Measurements from ENCODE around the gene ARID1B.

Gene ARID1B

DNA sequence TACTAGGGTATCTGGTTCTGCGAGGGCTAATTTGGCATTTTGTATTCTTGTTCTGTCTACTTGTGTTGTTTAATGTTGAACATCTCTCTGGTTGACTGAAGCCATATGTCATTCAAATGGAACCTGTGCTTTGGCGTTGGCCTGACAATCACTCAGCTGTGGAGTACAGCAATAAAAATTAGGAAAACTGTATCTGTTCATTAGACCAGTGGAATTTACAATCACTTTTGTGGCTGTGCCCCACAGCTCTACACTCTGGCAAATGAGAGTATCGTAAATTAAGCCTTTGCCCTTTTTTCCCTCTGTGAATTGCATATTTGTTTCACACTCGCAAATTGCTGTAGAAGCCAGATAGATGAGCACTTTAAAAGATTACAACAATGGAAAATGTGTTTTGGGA lies 102.0 kb downstream of the ARID1B start:
- no peak for DNase-seq (ENCODE audit: low spot score)

DNA sequence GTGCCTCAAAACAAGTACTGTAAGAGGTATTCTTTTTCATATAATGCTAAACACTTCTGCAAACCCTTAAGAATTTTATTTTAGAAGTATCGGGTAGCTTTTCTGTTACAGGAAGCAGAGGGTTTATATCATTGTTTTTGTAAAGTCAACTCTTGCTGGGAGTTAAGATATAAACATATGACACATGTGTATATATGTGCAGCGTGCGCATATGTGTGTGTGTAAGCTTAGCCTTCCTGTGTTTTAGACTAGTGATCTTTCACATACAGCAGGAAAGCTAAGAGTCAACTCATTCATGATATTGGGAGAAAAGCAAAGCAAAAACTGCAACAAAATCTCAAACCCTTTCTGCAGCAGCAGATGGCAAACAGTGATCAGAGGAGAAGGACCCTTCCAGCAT lies 102.4 kb downstream of the ARID1B start:
- no peak for DNase-seq (ENCODE audit: low spot score)

DNA sequence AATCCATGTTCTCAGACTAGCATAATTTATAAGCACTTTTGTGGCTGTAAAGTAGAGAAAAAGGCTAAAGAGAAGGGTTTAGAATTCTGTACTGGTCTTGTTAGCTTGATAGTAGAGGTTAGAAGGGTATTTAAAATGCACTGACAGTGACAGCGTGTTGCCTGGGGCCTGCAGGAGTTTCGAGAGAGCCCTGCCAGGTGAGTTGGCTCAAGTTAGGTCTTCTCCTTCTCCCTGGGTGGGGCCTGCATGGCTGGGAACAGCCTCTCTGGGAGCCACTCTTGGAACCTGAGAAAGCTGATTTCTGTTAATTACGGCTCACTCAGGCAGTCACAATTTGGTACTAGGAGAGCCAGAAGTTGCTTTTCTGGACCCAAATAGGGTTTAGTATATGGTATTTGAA lies 103.7 kb downstream of the ARID1B start:
- no peak for DNase-seq (ENCODE audit: low spot score)

DNA sequence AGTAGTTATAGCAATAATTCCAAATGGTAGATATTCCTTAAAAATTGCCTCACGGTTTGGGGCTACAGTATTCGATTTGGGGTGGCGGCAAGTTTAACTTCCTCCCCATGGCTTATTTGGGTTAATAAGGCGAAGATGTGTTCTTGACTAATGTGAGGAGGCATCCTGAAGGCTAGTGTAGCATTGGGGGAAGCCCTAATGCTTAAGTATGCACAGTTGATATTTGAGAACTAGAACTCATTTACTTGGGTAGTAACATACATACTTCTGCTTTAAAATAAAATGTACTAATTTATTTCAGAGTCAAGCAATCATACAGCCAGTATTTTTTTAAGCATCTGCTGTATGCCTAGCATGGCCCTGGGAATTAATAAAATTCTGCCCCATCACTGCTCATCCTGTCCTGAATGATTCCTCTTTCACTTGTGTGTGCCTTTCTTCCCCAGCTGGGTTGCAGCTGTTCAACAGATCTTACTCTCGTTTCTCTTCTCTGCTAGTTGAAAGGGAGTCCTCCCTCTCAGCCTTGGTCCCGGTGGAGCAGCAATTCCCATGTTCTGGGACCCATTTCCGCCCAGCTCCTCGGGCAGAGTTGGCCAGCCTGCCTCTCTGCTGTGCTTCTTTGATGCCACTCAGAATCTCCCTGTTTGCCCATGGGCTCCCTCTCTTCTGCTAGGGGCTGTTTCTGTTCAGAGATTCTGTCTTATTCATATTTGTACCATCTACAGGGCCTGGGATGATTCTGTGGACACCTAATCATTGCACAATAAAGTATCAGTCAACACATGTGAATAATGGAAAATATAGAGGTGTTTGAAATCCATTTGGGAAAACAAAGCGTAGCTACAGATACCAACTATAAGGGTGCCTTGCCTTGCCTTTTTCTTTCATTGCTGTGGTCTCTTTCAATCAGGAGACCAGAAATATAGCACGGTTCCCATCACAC lies 104.8 kb downstream of the ARID1B start:
- DNase-seq (ENCODE audit: low spot score), result no peak

DNA sequence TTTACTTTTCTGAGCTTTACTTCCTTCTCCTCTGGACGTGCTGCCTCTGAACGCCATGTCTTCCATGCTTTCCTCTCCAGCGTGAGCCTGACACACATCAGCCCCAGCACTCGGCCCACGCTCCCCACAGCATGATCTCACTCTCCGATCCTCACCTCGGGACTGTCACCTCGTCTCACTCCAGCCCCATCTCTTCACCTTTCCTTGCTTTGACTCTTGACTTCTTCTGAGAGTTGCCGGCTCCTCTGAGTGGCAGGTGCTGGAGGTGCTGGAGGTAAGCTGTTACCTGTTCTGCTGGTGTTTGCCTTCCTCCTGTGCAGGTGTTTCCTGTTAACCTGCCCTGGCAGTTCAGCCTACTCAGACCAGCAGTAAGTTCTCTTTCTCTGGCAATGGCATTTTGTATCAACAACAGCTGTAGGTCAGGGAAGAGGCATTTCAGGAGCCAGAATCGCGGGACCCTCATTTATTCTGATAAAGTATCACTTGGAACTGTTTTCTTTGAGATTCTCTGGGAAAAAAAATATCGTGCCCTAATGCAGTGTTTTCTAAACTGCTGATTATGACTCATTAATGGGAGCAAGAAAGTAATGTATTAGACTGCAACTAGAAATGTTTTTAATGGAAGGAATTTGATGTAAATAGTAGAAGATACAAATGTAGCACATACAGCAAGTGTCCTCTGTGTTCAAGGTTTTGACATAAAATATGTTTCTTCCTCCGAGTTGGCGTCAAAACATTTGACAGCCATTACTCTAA lies 106.5 kb downstream of the ARID1B start:
- DNase-seq (ENCODE audit: low spot score), result no peak

DNA sequence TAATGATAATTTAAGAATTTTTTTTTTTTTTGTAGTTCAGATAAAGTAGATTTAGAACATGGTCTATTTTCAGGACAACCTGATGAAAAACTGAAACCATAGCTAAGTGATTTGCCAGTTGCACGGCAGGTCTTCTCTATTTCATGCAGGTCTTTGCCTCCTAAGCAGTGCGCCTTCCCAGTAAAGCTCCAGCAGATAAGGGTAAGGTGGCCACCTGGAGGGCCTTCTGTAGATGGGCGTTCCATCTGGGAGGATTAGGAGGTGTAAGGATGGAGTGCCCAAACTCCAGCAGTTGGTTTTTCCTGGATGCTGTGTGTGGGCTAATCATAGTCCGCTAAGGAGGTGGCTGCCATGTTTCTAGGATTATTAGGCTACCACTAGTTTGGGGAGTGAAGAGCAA lies 107.1 kb downstream of the ARID1B start:
- no peak for DNase-seq (ENCODE audit: low spot score)

DNA sequence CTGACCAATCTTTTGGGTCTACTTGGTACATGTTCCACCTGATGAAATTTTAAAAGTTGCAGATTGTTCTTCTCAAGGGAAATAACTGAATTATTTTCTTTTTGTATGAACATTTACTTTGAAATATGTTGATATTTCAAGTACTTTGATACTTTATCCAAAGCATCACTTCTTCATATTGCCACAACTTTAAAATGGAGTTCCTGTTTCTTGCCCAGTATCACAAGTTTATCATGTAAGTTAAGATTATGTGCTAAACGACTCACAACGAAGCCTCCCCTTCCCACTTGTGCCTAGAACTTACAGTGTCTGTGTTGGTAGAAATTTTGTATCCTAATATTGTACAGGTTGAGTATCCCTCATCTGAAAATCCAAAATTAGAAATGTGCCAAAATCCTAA lies 108.4 kb downstream of the ARID1B start:
- DNase-seq (ENCODE audit: low spot score), result no peak

DNA sequence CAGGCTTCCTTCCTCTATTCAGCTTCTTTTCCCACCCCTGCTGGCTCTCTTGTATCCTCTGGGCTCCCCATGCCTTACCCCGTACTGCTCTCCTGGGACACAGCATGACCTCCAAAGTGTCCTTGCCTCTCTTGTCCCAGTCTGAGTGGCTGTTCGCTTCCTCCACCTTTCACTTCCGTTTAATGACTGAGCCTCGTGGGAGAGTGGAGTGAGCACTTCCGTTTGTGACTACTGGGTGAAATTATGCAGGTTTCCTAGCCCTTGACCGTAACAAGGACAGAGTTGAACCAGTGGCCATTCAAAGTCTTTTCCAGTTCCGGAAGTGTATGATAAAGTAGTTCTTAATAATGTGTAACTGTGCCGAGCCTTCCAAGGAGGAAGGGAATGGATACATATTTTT lies 109.2 kb downstream of the ARID1B start:
- no peak for DNase-seq (ENCODE audit: low spot score)

DNA sequence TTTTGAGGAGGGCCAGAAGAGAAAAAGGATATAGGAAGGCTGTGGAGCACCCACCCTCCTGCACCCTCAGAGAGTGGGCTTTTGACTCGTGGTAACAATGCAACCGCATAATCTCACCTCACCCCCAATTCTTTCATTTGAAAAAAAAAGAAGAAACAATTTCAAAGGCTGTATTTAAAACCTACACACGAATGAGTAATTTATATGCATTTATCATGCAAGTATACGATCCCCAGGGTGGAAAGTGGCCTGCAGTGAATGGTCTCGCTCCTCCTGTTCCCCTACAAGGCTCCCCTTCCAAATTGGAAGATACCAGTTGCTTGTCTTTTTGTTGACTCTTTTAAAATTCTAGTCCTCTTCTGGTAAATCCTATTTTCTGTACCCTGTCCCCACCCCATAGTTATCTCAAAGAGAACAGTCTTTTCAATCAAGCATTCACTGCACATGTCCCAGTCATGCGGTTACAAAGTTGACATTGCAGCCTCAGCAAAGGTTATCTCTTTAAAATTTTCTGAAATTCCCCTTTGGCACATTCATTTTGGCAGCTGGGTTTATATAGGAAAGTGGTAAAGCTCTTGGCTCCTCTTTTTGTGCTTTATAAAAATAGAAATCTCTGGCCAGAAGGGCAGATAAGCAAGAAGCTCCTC lies 110.6 kb downstream of the ARID1B start:
- DNase-seq (ENCODE audit: low spot score), result no peak

DNA sequence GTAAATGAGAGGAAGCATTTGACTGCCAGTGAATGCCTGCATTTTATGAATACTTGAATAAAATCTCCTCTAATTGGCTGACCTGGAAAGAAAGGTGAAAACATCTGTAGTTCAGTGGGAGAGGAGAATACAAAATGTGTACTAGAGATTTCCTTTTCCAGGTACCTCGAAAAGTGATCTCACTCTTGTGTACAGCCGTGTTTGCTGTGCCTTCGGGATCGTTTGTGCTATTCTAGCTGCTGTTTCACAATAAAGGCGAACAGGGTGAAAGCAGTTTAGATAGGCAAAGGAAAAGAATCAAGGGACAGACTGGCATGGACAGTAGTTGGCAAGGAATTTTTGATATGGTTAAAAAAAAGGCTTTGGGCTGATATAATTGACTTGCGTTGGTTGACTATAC lies 112.3 kb downstream of the ARID1B start:
- no peak for DNase-seq (ENCODE audit: low spot score)

DNA sequence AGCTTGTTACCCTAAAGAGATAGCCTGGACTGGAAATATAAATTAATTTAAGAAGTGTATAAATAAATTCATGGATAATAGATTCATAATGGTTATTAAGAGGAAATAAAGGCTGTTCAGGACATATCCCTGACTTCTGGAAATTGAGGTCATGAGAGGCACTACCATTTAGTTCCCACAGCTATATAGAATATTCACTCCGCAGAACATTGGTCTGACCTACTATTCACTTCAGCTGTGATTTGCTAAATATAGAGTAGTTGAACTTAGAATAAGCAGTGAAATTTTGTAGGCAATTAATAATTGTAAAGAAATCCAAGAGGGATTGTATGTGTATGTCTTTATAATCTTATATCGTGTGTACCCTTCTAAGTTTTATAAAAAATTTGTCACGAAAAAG lies 112.8 kb downstream of the ARID1B start:
- no peak for DNase-seq (ENCODE audit: low spot score)

DNA sequence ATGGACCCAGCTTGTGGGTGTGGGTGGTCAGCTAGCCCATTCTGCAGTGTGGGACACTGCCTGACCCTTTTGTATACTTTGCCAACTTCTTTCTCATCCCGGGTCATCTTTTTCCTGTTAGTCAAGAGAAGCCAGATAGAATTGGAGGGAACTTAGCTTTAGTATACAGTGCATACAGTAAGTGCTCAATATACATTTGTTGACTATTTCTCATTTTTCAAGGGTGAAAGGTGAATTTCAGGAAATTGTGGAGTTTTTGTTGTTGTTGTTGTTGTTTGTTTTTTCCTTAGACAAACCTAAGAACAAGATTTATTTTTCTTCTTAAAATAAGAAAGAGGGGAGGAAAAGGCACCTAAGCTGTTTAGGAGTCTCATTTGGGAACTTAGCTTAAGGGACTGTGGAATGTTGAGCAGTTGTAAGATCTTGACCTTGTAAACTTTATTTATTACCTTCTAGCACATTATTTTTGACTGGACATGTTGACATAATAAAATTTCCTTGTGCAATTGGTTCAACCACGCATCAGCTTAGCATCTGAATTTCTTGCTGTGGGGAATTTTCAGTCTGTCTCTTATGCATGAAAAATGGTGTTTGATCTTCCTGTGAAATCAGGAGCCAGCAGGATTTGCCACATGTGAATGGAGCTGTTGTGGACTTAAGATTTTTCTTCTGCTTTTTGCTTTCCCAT lies 113.6 kb downstream of the ARID1B start:
- DNase-seq (ENCODE audit: low spot score), result no peak

DNA sequence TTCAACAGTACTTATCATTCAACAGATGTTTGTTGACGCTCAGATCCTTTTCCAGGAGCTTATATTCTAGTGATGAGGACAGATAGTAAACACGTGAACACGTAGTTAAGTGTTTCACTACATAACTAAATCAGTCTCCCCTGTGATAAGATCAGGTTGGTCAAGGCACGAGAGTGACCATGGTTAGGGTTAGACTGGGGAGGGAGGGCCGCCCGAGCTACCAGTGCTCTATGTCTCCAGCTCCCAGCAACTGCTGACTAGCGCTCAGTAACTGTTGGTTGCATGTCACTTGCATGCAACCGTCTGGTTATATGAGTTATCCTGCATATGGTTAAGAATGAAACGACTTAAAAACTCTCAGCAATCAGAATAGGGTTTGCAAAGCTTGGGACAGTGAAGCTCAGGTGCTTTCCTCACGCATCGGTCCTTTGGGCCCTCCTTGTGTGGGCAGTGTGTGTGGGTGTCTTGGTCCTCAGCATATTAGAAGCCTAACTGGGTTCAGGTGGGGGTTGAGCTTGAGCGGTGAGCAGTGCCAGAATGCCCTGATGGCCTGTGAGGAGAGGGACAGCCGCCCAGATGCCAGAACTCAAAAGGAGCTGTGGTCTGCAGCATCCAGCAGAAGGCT lies 120.8 kb downstream of the ARID1B start:
- no peak for DNase-seq (ENCODE audit: low spot score)

DNA sequence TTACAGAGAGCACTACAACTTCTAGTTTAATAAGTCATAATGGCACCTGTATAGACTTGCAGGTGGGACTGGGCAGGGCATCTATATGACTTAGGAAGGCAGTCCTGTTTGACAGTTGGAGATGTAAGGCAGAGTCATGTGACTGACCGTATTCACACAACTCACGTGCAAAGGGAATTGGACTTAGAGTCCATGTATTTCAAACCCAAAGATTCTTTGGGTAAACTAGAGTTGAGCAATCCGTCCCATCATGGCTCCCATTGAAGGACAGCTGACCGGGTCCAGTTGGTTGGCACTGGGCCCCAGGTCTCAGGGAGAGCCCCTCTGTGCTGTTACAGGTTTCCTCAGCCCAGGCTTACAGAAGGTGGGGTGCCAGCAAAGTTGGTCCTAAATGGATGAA lies 121.9 kb downstream of the ARID1B start:
- no peak for DNase-seq (ENCODE audit: low spot score)

DNA sequence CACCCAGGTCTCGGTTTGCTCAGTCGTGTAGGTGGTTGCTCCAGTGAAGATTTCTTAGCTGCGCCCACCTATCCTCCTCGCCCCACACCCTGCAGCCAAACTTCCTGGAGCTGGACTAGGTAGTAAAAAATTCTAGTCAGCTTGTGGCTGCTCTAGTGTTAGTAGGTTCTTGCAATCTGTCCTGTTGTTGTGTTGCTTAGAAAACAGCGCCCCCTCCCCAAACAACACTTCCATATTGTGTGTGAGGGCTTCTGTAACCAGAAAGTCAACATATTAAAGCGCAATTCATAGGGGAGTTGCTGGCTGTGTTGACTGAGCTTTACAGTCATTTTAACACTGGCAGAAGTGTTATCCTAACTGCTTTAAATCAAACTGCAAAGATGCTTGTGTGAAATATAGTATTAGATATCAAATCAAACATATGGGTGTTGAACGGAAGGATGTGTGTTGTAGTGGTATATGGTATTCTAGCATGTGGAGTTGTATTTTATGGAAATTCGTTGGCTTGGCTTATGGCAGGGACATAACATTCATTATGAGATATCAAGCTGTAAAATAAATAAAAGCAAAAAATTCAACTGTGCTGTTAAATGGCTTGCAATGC lies 122.5 kb downstream of the ARID1B start:
- DNase-seq (ENCODE audit: low spot score), result no peak

DNA sequence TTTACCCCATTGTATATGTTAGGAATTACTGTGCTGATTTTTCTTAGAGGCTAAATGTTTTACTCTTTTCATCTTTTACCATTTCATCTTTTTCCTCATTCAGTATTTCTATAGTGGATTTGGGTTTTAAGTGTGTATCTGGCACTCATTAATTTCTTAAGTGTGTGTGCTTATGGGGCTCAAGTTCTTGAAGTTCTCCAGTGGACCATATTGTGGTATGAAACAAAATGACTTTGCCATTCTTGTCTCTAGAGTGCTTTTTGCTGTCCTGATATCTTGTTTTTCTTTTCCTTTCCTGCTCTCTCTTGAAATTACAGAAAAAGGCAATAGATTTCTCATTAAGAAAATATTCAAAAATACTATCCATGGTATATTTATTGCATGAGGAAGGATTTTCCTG lies 123.1 kb downstream of the ARID1B start:
- no peak for DNase-seq (ENCODE audit: low spot score)

DNA sequence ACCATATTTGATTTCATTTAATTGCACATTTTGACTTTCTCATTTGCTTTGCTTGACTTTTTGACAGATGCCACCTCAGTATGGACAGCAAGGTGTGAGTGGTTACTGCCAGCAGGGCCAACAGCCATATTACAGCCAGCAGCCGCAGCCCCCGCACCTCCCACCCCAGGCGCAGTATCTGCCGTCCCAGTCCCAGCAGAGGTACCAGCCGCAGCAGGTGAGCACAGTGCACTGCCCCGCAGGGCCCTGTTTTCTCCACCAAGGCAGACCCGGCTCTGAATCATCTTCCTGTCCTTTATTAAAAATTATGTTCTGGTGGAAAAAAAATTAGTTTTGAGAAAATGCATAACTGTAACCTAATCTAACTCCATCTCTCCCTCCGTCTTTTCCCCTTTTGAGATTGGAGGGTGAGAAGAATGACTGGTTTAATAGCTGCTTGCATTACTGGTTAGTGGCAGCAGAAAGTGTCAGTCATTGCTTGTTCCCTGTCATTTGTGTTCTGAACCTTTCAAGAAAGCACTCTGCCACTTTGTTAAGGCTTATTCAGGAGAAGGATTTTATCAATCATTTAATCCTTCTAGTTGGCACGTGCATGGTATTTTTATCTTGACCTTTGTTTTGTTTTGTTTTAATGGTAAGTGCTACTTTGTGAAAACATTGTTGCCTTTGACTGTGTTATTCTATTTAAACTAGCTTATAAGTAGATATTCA lies 124.3 kb downstream of the ARID1B start:
- DNase-seq (ENCODE audit: low spot score), result no peak

DNA sequence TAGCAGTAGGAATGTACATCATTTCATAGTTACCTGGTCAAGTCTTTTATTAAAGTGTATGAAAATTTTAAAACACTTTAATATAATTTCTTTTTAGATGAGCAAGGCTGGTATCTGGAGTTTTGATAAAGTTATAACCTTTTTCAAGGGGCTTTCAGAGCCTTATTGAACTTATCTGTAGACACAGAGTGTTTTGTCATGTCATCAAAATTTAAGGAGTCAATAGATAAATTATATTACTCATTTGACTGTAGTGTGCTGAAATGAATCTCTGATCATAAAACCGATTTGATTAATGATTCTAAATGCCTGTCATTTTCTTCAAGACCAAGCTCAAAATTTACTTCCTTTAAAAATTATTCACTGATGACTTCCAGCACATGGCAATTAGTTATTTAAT lies 125.6 kb downstream of the ARID1B start:
- no peak for DNase-seq (ENCODE audit: low spot score)

DNA sequence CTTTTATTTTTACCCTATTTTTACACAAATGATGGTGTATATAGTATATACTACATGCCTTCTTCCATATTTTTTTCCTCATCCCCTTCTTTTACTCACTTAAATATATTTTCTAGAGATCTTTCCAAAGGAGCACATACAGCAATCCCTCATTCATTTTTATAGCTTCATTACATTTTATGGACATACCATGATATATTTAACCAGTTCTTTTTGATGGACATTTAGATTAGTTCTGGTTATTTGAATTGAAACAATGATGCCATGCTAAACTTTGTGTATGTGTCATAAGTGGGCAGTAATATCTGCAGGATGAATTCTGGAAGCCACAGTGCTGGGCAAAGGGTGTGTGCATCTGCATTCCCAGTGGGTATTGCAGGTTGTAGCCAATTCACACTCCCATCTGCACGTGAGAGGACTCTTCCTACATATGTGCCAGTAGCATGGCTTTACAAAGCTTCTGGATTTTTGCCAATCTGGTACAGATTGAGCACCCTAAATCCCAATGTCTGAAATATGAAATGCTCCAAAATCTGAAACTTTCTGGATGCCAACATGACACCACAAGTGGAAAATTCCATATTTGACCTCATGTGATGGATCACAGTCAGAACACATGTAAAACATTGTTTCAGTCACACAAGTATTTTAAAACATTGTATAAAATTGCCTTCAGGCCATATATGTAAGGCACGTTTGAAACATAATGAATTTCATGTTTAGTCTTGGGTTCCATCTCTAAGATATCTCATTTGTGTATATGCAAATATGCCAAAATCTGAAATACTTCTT lies 127.2 kb downstream of the ARID1B start:
- no peak for DNase-seq (ENCODE audit: low spot score)

DNA sequence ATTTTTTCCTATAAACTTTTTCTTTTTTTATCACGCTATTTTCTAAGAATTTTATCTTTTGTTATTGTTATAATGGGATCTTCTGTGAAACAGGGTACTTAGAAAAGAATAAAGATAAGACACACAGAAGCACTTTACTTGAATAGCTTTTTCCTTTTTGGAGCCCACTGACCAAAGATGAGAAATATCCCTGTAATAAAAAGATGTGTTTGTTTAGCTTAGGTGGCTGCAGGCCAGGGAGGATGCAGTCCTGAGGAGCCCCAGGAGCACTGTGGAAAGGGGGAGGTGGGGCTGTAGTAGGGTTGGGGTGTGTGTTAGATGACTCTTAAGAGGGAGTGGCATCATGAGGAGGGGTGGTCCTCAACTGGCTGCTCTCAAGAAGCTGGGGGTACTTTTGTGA lies 128.6 kb downstream of the ARID1B start:
- no peak for DNase-seq (ENCODE audit: low spot score)

Data from SW480 (cell line).